ENCODE results near the gene ZNF157.
"Not testable (repeated sequence)": the region's sequence is repeated elsewhere in the genome, so short reads cannot be mapped to it uniquely, and the experiment has no call there.

Gene ZNF157

DNA sequence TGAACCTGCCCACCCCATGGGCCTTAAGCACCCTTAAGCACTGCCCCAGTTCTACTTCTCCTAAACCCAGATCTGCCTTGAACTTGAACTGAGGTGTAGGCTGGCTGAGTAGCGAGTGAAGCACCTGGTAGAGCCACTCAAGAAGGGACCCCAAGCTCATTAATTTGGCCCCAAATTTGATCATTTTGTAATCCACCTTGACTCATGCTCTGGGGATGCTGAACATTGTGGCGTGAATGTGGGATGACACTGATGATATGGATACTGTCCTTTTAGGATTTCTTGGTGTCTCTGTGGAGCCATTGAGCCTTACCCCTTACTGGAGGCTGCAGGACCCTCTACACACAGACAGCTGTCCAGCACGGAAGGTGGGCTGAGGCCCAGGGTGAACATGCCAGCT, at the start of gene ZNF157:
Gene ZNF157, plus strand, starts transcription at position 301 of the 400 bp plus-strand sequence. Its CDS starts 91 bp downstream, at position 392.
- no peak for DNase-seq (ENCODE audit: low read depth in 2 of 2)

GRCh38 chrX:47321386-47321785, 49.0 kb upstream of the ZNF157 start:
- no peak for DNase-seq (ENCODE audit: low read depth in 2 of 2)

DNA sequence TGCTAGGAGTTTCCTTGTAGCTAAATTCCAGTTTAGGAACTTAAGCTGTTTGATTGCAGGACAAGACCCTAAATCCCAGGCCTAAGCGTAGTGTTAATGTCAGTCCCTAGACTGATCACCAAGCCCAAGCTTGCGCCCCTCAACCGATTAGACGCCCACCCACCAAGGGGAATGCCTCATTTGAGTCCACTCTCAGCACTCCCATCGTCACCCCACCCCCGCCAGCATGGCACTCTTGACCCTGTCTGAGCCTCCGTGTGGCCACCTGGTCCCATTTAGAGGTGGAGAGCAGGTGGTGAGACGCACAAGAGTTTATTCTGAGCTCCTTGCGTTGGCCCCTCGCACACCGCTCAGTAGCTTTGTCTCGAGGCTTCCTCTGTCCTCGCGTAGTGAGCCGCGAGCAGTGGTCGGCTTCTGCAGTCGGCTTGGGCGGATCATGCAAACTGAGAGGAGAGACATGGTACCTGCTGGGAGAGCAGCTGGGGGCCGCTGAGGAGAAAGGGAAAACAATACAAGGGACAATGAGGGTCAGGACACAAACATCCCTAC, 48.5 kb upstream of the ZNF157 start:
- DNase-seq (ENCODE audit: low read depth in 2 of 2) = no peak

DNA sequence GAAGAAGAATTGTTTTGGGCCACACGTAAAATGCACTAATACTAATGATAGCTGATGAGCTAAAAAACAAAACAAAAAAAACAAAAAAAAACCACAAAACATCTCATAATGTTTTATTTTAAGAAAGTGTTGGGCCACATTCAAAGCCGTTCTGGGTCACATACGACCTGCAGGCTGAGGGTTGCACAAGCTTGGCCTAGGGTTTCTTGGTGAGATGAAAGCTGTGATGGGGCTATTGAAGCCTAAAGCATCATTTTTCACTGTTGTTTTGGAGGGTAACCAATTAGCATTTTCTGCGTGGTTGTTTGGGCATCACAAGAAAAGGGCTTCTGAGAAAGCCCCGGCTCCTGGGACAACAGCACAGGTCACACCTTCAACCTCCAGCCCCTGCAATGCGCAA, 42.5 kb upstream of the ZNF157 start:
- DNase-seq (ENCODE audit: low read depth in 2 of 2) = no peak

DNA sequence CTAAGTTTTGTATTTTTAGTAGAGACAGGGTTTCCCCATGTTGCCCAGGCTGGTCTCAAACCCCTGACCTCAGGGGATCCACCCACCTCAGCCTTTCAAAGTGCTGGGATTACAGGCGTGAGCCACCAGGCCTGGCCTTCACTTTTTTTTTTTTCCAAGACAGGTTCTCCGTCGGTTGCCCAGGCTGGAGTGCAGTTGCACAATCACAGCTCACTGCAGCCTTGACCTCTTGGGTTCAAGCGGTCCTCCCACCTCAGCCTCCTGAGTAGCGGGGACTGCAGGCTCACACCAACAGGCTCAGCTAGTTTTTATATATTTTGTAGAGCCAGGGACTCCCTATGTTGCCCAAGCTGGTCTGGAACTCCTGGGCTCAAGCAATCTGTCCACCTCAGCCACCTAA, 37.6 kb upstream of the ZNF157 start:
- not testable (repeated sequence) for DNase-seq (ENCODE audit: low read depth in 2 of 2)

DNA sequence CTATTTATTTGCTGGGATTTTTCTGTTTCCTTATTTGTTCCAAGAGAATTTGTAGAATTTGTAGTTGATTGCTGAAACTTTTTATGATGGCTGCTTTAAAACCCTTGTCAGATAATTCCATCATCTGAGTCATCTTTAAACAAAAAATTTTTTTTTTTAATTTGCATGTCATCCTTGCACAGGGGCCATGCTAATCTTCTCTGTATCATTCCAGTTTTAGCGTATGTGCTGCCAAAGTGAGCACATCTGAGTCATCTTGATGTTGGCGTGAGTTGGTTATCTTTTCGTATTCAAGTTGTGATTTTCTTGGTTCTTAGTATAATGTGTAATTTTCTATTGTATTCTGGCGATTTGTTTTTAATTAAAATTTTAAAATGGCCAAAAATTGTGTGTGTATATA, 18.7 kb upstream of the ZNF157 start:
- DNase-seq (ENCODE audit: low read depth in 2 of 2) = no peak

DNA sequence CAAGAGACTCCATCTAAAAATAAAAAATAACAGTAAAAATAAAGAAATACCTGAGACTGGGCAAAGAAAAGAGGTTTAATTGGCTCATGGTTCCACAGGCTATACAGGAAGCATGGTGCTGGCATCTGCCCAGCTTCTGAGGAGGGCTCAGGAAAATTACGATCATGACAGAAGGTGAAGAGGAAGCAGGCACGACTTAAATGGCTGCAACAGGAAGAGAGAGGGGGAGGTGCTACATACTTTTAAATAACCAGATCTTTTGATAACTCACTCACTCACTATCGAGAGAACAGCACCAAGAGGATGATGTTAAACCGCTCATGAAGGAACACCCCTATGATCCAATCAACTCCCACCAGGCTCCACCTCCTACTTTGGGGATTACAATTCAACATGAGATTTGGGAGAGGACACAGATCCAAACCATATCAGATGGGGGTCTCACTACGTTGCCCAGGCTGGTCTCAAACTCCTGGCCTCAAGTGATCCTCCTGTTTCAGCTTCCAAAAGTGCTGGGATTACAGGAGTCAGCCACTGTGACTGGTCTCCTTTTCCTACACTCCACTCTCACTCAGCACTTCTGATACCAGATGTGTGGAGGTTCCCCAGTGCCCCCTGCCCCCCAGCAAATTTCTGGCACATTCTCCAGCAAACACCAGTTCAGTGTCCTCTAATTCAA, 11.9 kb upstream of the ZNF157 start:
- DNase-seq (ENCODE audit: low read depth in 2 of 2) = no peak

DNA sequence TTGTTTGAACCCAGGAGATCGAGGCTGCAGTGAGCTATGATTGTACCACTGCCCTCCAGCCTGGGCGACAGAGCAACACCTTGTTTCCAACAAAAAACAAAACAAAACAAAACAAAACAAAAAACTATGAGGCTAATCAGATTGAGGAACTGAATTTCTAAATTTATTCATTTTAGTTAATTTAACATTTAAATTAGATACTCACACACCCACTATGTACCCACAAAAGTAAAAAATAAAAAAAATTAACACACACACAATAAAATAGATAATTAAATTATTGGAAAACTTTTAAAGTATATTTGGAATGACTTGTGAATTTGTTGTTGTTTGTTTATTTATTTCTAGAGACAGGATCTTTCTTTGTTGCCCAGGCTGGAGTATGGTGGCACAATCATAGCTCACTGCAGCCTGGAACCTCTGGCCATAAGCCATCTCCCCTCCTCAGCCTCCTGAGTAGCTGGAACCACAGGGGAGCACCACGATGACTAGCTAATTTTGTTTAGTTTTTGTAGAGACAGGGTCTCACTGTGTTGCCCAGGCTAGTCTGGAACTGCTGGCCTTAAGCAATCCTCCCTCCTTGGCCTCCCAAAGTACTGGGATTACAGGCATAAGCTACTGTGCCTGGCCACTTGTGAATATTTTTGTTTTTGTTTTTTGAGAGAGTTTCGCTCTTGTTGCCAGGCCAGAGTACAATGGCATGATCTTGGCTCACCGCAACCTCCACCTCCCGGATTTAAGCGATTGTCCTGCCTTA, 9.8 kb upstream of the ZNF157 start:
- no peak for DNase-seq (ENCODE audit: low read depth in 2 of 2)

- DNase-seq (ENCODE audit: low read depth in 2 of 2) = no peak
These were observed 8.6 kb upstream of the ZNF157 start for GRCh38 chrX:47361538-47362511.

- DNase-seq (ENCODE audit: low read depth in 2 of 2) = peak; percentile 22 to 28
These were observed 4.2 kb upstream of the ZNF157 start for GRCh38 chrX:47366041-47366722.

DNA sequence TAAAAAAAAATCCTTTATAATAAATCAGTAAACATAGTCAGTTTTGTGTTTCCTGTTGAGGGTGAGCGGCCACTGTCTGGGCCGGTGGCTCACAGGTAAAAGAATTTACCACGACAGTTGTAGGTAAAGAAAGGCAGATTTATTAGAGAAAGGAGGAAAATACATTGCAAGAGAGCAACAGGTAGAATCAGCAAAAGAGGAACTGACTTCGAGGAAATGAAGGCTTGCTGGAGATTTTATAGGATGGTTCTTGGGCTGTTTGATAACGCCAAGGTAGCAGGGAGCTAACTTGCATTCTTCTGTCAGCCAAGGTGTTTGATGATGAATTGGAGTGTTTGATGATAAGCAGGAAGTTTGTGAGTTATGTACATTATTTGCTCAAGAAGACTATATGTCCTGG, 2.8 kb downstream of the ZNF157 start:
- DNase-seq (ENCODE audit: low read depth in 2 of 2) = no peak

DNA sequence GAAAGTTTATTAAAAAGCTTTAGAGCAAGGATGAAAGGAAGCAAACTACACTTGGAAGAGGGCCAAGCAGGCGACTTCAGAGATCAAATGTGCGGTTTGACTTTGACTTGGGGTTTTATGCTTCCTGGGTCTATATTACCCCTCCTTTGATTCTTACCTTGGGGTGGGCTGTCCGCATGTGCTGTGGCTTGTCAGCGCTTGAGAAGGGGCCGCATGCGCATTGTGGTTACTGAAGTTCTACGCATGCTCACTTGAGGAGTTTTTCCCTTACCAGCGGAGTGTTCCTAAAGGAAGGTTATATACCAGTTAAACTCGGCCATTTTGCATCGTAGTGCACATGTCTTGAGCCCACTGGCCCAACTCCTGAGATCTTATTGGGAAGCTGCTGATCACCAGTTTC, 9.9 kb downstream of the ZNF157 start:
- DNase-seq (ENCODE audit: low read depth in 2 of 2) = peak; percentile 29 to 30

GRCh38 chrX:47380837-47381236, 10.5 kb downstream of the ZNF157 start:
- not testable (repeated sequence) for DNase-seq (ENCODE audit: low read depth in 2 of 2)

DNA sequence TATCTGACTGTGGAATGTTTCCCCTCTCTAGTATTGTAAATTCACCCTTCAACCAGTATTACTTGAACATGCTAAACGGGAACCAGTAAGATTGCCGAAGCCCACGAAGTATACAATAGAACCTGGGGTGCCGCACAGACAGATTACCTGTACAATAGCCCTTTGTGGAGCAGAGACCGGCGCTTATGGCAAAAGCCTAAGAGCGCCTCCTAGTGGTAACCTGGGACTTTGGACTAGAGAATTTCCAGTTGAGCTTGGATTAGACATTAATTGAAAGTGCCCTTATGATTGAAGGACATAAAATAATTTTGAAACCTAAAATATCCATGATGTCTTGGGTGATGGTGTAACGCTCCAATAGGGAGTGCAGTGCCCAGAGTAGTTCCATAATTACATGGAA, 14.1 kb downstream of the ZNF157 start:
- peak; percentile 21 to 49 for DNase-seq (ENCODE audit: low read depth in 2 of 2)

GRCh38 chrX:47390780-47391179, 20.4 kb downstream of the ZNF157 start:
- DNase-seq (ENCODE audit: low read depth in 2 of 2) = no peak

DNA sequence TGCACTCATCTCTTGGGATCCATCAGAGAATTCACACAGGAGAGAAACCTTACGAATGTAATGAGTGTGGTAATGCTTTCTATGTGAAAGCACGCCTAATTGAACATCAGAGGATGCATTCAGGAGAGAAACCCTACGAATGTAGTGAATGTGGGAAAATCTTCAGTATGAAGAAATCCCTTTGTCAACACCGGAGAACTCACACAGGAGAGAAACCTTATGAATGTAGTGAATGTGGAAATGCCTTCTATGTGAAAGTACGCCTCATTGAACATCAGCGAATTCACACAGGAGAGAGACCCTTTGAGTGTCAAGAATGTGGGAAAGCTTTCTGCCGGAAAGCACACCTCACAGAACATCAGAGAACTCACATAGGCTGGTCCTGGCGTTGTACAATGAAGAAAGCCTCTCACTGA, 42.8 kb downstream of the ZNF157 start:
- no peak for DNase-seq (ENCODE audit: low read depth in 2 of 2)

- no peak for DNase-seq (ENCODE audit: low read depth in 2 of 2)
These were observed 49.9 kb downstream of the ZNF157 start for GRCh38 chrX:47420265-47420664.

GRCh38 chrX:47420962-47421361, 50.6 kb downstream of the ZNF157 start:
- no peak for DNase-seq (ENCODE audit: low read depth in 2 of 2)

DNA sequence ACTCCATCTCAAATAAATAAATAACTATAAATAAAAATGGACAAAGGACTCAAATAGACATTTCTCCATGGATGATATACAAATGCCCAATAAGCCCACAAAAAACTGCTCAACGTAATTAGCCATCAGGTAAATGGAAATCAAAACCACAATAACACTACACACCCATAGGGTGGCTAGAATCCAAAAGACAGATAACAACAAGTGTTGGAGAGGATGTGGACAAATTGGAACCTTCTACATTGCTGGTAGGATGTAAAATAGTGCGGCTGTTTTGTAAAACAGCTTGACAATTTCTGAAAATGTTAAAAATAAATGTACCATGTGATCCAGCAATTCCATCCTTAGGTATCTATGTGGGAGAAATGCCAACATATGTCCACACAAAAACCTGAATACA, 52.1 kb downstream of the ZNF157 start:
- DNase-seq (ENCODE audit: low read depth in 2 of 2) = no peak

DNA sequence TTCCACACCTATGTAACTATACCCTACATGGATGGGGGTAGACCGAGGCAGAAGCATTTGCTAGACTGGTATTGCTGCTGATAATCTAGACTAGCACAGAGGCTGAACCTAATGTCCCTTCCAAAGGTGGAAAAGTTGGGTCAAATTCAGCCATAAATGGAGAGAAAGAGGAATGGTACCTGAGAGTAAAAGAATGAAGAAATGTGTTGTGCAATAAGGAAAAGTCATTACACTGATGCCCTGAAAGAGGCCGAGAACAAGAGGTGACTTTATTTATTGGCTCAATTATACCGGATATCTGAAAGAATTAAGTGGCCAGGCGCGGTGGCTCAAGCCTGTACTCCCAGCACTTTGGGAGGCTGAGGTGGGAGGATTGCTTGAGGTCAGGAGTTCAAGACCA, 60.5 kb downstream of the ZNF157 start:
- DNase-seq (ENCODE audit: low read depth in 2 of 2) = no peak

- no peak for DNase-seq (ENCODE audit: low read depth in 2 of 2)
These were observed 76.1 kb downstream of the ZNF157 start for GRCh38 chrX:47446431-47446830.
